Gastroesophageal sphincter (tissue), 3 donors: Measurements from ENCODE around the gene IRS2.

Experiments used
- CTCF ChIP-seq, 4 experiments: fragments of 200-600 bp in 2 of 4; fragments of 450-650 bp in 2 of 4; sonication (generic) in 1 of 4; IDR thresholded peaks; one replicate each; pipeline ENCODE4 v1.5.1; 2017 to 2019; ENCODE audit warnings: antibody characterized with exemption in 4 of 4, mild to moderate bottlenecking in 2 of 4, moderate library complexity in 2 of 4
- EP300 ChIP-seq: sonication (generic); formaldehyde crosslinking; IDR thresholded peaks from one replicate; pipeline ENCODE4 v1.6.1; 2017; ENCODE audit warnings: antibody characterized with exemption, mild to moderate bottlenecking
- POLR2A ChIP-seq, 2 donors: fragments of 450-650 bp; IDR thresholded peaks; one replicate each; pipeline ENCODE4 v1.6.1; 2017; ENCODE audit warnings: antibody characterized with exemption in 2 of 2, mild to moderate bottlenecking in 2 of 2, moderate library complexity in 1 of 2
- POLR2AphosphoS5 ChIP-seq: sonication (generic); formaldehyde crosslinking; IDR thresholded peaks from one replicate; pipeline ENCODE4 v1.6.1; 2017; ENCODE audit warnings: antibody characterized with exemption

GRCh38 chr13:109728791-109729731, 57.3 kb downstream of the IRS2 start:
- TF ChIP-seq CTCF (IDR thresholded peaks at IDR 0.05) (no peak), POLR2A (IDR thresholded peaks at IDR 0.05) (no peak), POLR2AphosphoS5 (no peak), EP300 (no peak)
